ENCODE results near the gene GDF15.

DNA sequence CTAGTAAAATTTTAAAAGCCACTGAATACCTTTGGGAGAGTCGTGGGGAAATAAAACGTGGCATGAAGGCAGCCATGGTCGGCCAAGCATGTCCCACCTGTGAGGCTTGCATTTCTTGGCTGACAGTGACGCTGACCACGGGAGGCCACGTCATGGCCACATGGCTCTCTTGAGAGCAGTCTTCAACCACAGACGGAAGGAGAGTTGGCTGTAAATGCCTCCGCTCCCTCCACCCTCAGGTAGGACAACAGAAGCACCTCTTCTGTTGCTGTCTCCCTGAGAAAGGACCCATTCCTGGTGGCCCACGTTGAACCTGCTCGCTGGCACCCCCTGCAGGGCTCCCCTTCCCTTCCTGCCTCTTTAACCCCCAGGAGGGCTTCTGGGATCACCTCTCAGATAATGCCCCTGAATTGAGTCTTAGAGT lies 22.1 kb downstream of the GDF15 start:
- TF ChIP-seq CTCF (IDR thresholded peaks at IDR 0.05), result peak; percentile 42 to 64 (median 49)
- TF ChIP-seq POLR2A (IDR thresholded peaks at IDR 0.05), result no peak
